Astrocyte of the spinal cord (primary cell): ENCODE data around the gene RNF212B.

Experiments
- DNase-seq: peaks from one replicate; pipeline ENCODE4 v3.0.0; 2011; ENCODE audit warnings: low read depth, low spot score
- H3K4me3 ChIP-seq: 2 replicates; pipeline ENCODE4 v1.5.1; 2011; ENCODE audit warnings: low read depth, mild to moderate bottlenecking, low read length, moderate library complexity
- CTCF ChIP-seq: IDR thresholded peaks from 2 replicates; pipeline ENCODE4 v1.5.1; 2012; ENCODE audit warnings: low read depth, mild to moderate bottlenecking, low read length, inconsistent platforms
- in situ Hi-C: cut with HindIII; loops from 2 replicates; pipeline ENCODE4 v1.10.0; 2017; ENCODE audit warnings: low sequenced_read_pairs

Gene RNF212B

GRCh38 chr14:23320584-23321571 is 83.1 kb downstream of the RNF212B start, which contains the start of gene PABPN1:
Gene PABPN1 (plus strand): TSS chr14:23321457. CDS start chr14:23321470, 13 bp downstream.
- TF ChIP-seq CTCF: no peak
- in situ Hi-C loops: no loop called here
- peak within 1 kb of the TSS; percentile 84 for H3K4me3 ChIP-seq
- peak; percentile 100 for DNase-seq

GRCh38 chr14:23321572-23322547 is 84.1 kb downstream of the RNF212B start:
- in situ Hi-C loops: no loop called here
- H3K4me3 ChIP-seq: peak overlapping the region; percentile 84
- DNase-seq: peak; percentile 50
- no peak for TF ChIP-seq CTCF
